ENCODE results near the gene RXFP3. TPM values are rescaled to one million over a fixed set of nuclear protein-coding genes. Genes with fewer than 3 reads are reported as not detected.

Gene RXFP3
- total RNA-seq, 1 donor from 2014 or later, result not detected

DNA sequence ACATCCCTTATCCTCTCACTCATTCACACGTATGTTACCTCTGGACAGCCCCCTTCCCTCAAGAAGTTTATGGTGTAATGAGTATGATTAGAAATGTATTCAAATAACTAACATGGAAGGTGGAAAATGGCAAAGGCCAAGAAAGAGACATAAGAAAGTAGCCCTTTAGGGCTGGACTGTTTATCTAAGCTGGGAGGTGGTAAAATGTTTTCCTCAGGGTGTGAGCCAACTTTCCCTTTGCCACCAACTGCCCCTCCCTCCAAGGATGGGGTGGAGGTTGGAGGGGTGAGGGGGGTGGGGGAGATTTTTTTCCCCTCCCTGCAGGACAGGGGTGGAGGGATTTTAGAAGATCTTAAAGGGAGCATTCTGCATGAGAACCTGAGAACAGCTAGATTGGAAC, 40.1 kb downstream of the RXFP3 start:
- no peaks in the 10 kb centered on the region for H3K9me3 ChIP-seq
- DNase-seq (no peak), ATAC-seq (no peak)
- no peaks in the 10 kb centered on the region for H3K4me1 ChIP-seq
- TF ChIP-seq, protein P1, sequence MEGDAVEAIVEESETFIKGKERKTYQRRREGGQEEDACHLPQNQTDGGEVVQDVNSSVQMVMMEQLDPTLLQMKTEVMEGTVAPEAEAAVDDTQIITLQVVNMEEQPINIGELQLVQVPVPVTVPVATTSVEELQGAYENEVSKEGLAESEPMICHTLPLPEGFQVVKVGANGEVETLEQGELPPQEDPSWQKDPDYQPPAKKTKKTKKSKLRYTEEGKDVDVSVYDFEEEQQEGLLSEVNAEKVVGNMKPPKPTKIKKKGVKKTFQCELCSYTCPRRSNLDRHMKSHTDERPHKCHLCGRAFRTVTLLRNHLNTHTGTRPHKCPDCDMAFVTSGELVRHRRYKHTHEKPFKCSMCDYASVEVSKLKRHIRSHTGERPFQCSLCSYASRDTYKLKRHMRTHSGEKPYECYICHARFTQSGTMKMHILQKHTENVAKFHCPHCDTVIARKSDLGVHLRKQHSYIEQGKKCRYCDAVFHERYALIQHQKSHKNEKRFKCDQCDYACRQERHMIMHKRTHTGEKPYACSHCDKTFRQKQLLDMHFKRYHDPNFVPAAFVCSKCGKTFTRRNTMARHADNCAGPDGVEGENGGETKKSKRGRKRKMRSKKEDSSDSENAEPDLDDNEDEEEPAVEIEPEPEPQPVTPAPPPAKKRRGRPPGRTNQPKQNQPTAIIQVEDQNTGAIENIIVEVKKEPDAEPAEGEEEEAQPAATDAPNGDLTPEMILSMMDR (IDR thresholded peaks at IDR 0.05), result no peak
- no peaks in the 10 kb centered on the region for H3K27me3 ChIP-seq (ENCODE audit: low read depth)
- H3K36me3 ChIP-seq, result no peaks in the 10 kb centered on the region
- intact Hi-C loops (cut with DNase I), result no loop called here
- no peak overlapping the region for H3K27ac ChIP-seq
- H3K4me3 ChIP-seq, result no peak overlapping the region

DNA sequence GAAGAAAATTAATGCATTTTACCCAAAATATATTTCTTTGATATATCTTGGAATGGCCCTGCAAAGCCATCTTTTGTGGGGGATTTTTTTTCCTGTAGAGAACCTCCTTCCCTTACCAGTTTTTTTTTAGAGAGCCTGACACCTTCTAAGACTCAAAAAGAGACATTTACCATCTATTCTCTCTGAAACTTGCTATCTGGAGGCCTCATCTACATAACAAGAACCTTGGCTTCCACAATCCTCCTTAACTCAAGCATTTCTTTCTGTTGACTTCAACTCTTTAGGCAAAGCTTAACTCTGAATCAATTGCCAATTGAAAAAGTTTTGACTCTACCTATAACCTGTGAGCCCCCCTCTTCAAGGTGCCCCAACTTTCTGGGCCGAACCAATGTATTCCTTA, 42.1 kb downstream of the RXFP3 start:
- Histone ChIP-seq H3K36me3 (no peaks in the 10 kb centered on the region), H3K4me3 (no peak overlapping the region), H3K27me3 (ENCODE audit: low read depth) (no peaks in the 10 kb centered on the region), H3K27ac (no peak overlapping the region), H3K9me3 (no peaks in the 10 kb centered on the region), H3K4me1 (no peaks in the 10 kb centered on the region)
- no peak for DNase-seq
- intact Hi-C loops (cut with DNase I), result no loop called here
- ATAC-seq, result no peak
- TF ChIP-seq, protein P1 (IDR thresholded peaks at IDR 0.05), result no peak

DNA sequence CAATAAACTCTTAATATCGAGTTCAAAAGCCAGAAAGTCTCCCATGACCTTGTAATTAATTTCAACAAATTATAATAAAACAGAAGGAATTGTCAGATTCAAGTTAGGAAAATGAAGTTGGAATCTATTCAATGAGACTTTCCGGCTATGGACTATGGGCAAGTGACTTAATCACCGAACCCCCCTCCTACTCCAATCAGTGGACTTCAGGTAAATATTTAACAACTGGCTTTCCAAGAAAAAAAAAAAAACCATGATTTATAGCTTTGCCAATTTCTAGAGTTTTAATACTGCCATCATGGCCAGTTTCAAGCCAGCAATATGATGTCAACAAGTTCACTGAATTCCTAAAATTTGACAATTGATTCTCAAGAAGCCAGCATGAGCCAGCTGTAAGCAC, 43.8 kb downstream of the RXFP3 start:
- Histone ChIP-seq H3K9me3 (no peaks in the 10 kb centered on the region), H3K4me1 (no peaks in the 10 kb centered on the region), H3K27me3 (ENCODE audit: low read depth) (no peaks in the 10 kb centered on the region), H3K36me3 (no peaks in the 10 kb centered on the region), H3K4me3 (no peak overlapping the region), H3K27ac (no peak overlapping the region)
- TF ChIP-seq, protein P1 (IDR thresholded peaks at IDR 0.05), result no peak
- ATAC-seq (no peak), DNase-seq (no peak)
- intact Hi-C loops (cut with DNase I), result no loop called here

DNA sequence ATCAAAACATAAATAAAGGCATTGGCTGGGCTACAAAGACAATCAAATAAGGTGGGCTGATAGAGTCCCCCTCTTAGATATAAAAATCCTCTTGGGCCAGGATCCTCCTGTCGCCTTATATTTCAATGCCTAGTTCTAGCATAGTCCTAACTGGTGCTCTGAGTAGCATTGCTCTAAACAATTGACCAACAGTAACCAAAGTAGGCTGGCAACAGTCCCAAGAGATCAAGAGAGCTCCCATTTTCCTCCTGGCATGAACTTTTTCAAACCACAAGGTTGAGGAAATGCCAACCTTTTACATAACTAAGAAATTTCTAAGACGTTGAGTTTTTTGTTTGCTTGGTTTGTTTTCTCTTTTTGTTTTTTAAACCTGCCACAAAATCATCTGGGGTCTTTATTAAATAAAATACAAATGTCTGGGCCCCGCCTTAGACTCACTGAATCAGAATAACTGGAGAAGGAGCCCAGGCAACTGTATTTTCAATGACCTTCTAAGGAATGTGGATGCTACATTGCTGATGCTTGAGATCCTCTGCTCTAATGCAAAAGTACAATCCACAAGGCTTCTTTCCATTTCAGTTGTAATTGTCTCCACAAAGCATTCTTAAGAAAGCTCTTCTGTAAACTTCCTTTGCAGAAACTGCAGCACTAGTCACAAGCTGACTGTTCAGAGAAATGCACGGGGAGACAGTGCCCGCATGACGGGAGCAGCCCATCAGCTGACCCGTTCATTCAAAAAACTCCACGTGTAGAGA, 45.4 kb downstream of the RXFP3 start:
- Histone ChIP-seq H3K27ac (no peak overlapping the region), H3K4me1 (no peaks in the 10 kb centered on the region), H3K36me3 (peaks cover 2% of the 10 kb centered on the region), H3K9me3 (no peaks in the 10 kb centered on the region), H3K27me3 (ENCODE audit: low read depth) (no peaks in the 10 kb centered on the region), H3K4me3 (no peak overlapping the region)
- TF ChIP-seq, protein P1 (IDR thresholded peaks at IDR 0.05), result no peak
- DNase-seq (no peak), ATAC-seq (peak in 1 of 2 donors; percentile 51)
- intact Hi-C loops (cut with DNase I), result no loop called here

DNA sequence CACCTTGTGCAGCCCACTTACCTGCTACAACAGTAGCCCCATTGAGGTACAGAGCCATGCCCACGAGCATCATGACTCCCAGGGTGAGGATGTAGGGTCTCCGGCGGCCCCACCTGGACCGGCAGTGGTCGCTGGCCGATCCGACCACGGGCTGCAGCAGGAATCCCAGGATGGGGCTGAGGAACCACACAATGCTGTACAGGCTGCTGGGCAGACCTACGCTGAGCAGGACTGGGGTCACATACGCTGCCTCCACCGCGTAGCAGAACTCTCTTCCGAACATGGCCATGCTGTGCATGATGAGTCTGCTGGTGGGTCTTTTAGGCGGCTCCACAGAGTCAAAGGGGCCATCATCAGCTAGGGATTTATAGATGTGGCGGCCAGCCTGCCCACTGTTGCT, 48.0 kb downstream of the RXFP3 start:
- ATAC-seq, result peak in 1 of 2 donors; percentile 13
- no peak for DNase-seq
- H3K9me3 ChIP-seq, result no peaks in the 10 kb centered on the region
- no peak overlapping the region for H3K4me3 ChIP-seq
- H3K4me1 ChIP-seq, result no peaks in the 10 kb centered on the region
- no peak overlapping the region for H3K27ac ChIP-seq
- intact Hi-C loops (cut with DNase I), result no loop called here
- no peaks in the 10 kb centered on the region for H3K27me3 ChIP-seq (ENCODE audit: low read depth)
- TF ChIP-seq, protein P1 (IDR thresholded peaks at IDR 0.05), result no peak
- peaks cover 28% of the 10 kb centered on the region for H3K36me3 ChIP-seq
